ENCODE measurements around the gene STX4.

GRCh38 chr16:31083556-31083955 is 50.2 kb downstream of the STX4 start:
- TF ChIP-seq CTCF (conservative IDR thresholded peaks at IDR 0.05) (no peak), ZFX (IDR thresholded peaks at IDR 0.05) (no peak)
